HG03342 (cell line): ENCODE results near the gene NEUROD1.

ENCODE experiments used
- ATAC-seq: cut with Tn5 transposase; IDR thresholded peaks from one replicate; pipeline ENCODE4 v1.9.1; 2021; ENCODE audit warnings: mild to moderate bottlenecking, moderate library complexity; ENCODE audit not compliant: unreplicated experiment

The NEUROD1 gene

GRCh38 chr2:181680937-181681811, 857 bp upstream of the NEUROD1 start:
- no peak for ATAC-seq

- no peak for ATAC-seq
Measured at GRCh38 chr2:181679544-181679979, 755 bp downstream of the NEUROD1 start.

- no peak for ATAC-seq
Measured at GRCh38 chr2:181678861-181679543, 1.3 kb downstream of the NEUROD1 start.

GRCh38 chr2:181677912-181678586, 2.3 kb downstream of the NEUROD1 start:
- no peak for ATAC-seq

- ATAC-seq, result no peak
Measured at GRCh38 chr2:181675254-181675653, 5.1 kb downstream of the NEUROD1 start.

- ATAC-seq, result no peak
Measured at GRCh38 chr2:181674461-181674860, 5.9 kb downstream of the NEUROD1 start.

GRCh38 chr2:181673173-181673572, 7.1 kb downstream of the NEUROD1 start:
- ATAC-seq, result peak; percentile 39

GRCh38 chr2:181672255-181673008, 7.9 kb downstream of the NEUROD1 start:
- peak; percentile 73 for ATAC-seq

- no peak for ATAC-seq
Measured at GRCh38 chr2:181670632-181671031, 9.7 kb downstream of the NEUROD1 start.

GRCh38 chr2:181667234-181667633, 13.1 kb downstream of the NEUROD1 start:
- ATAC-seq, result no peak

- no peak for ATAC-seq
Measured at GRCh38 chr2:181662287-181662686, 18.0 kb downstream of the NEUROD1 start.

- no peak for ATAC-seq
Measured at GRCh38 chr2:181660181-181660580, 20.1 kb downstream of the NEUROD1 start.

GRCh38 chr2:181658444-181658843, 21.9 kb downstream of the NEUROD1 start:
- ATAC-seq, result no peak

GRCh38 chr2:181657379-181657778, 22.9 kb downstream of the NEUROD1 start:
- ATAC-seq, result peak; percentile 12

GRCh38 chr2:181656450-181657291, 23.6 kb downstream of the NEUROD1 start, which contains the start of gene CERKL:
Gene CERKL, minus strand, starts transcription at chr2:181657105. Its CDS starts 99 bp downstream, at chr2:181657006.
- ATAC-seq, result peak; percentile 80

- no peak for ATAC-seq
Measured at GRCh38 chr2:181655519-181655918, 24.8 kb downstream of the NEUROD1 start.

GRCh38 chr2:181649436-181649979, 30.8 kb downstream of the NEUROD1 start:
- ATAC-seq, result no peak

- no peak for ATAC-seq
Measured at GRCh38 chr2:181648478-181649155, 31.7 kb downstream of the NEUROD1 start.

- ATAC-seq, result no peak
Measured at GRCh38 chr2:181646415-181646987, 33.8 kb downstream of the NEUROD1 start.
